Measurements from ENCODE around the gene ARL8B.
"Not testable (repeated sequence)": the region's sequence is repeated elsewhere in the genome, so short reads cannot be mapped to it uniquely, and the experiment has no call there.

The ARL8B gene

DNA sequence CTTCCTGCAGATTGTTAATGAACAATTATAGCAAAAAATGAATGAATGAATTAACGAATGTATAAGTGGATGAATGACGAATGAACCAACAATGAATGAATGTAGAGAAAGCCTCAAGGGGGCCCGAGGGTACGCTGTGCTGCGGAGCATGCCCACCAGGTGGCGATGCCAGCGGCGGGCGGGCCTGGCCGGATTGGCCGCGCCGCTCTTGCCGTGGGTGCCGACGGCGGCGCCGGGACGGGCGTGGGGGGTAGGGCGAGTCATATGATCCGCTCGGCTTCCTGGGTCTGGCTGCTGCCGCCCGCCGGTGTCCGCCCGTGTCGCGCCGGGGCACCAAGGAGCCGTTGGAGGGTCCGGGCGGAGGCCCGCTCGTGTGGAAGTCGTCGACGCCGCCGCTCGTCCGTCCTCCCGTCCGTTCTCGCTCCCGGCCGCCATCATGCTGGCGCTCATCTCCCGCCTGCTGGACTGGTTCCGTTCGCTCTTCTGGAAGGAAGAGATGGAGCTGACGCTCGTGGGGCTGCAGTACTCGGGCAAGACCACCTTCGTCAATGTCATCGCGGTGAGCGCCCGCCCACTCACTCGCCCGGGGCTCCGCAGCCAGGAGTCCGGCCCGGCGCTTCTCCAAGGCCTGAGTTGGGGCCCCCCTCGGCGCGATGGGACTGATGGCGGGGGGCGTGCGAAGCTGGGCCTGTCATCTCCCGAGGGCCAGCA, at the start of gene ARL8B:
ARL8B (plus strand) TSS at position 263 of the 711 bp plus-strand sequence; CDS start at position 437, 174 bp downstream.
- no peaks in the 10 kb centered on the region for H3K36me3 ChIP-seq (ENCODE audit: control insufficient read depth, insufficient read depth, low read length)
- peak within 1 kb of the TSS; percentile 90 for H3K27ac ChIP-seq (ENCODE audit: low read depth, low read length)
- H3K4me3 ChIP-seq (ENCODE audit: low read depth, low read length) = peak within 1 kb of the TSS; percentile 99
- H3K27me3 ChIP-seq (ENCODE audit: control insufficient read depth, insufficient read depth, low read length) = no peaks in the 10 kb centered on the region
- peak within 1 kb of the TSS; percentile 94 for H3K9ac ChIP-seq (ENCODE audit: low read depth, low read length)
- no peaks in the 10 kb centered on the region for H3K4me1 ChIP-seq (ENCODE audit: control insufficient read depth, insufficient read depth, low read length)
- no peaks in the 10 kb centered on the region for H3K9me3 ChIP-seq (ENCODE audit: control insufficient read depth, insufficient read depth, low read length)

DNA sequence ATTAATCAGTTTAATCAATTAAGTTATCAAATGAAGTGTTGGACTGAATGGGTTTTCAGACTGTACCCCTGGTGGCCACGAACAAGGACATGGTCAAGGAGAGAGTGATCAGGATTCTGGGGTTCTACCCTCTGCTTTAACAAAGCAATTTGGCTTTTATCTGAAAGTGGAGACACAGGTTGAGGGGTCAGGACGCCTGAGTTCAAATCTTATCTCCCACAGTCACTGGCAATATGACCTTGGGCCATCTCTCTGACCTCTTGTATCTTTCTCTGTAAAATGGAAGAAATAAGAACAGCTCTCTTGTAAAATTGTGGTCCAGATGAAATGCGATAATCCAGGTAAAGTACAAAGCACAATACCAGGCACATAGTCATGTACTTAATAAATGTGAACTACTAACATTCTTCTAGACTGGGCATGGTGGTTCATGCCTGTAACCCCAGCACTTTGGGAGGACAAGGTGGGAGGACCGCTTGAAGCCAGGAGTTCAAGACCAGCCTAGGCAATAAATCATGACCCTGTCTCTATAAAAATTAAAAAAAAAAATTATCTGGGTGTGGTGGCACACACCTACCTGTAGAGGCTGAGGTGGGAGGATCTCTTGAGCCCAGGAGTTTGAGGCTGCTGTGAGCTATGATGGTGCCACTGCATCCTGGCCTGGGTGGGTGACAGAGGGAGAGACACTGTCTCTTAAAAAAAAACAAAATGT, 48.6 kb upstream of the ARL8B start:
- no peaks in the 10 kb centered on the region for H3K27me3 ChIP-seq (ENCODE audit: control insufficient read depth, insufficient read depth, low read length)
- H3K9ac ChIP-seq (ENCODE audit: low read depth, low read length) = no peak overlapping the region
- H3K4me1 ChIP-seq (ENCODE audit: control insufficient read depth, insufficient read depth, low read length) = no peaks in the 10 kb centered on the region
- H3K36me3 ChIP-seq (ENCODE audit: control insufficient read depth, insufficient read depth, low read length) = no peaks in the 10 kb centered on the region
- no peak overlapping the region for H3K4me3 ChIP-seq (ENCODE audit: low read depth, low read length)
- H3K9me3 ChIP-seq (ENCODE audit: control insufficient read depth, insufficient read depth, low read length) = no peaks in the 10 kb centered on the region
- no peak overlapping the region for H3K27ac ChIP-seq (ENCODE audit: low read depth, low read length)

DNA sequence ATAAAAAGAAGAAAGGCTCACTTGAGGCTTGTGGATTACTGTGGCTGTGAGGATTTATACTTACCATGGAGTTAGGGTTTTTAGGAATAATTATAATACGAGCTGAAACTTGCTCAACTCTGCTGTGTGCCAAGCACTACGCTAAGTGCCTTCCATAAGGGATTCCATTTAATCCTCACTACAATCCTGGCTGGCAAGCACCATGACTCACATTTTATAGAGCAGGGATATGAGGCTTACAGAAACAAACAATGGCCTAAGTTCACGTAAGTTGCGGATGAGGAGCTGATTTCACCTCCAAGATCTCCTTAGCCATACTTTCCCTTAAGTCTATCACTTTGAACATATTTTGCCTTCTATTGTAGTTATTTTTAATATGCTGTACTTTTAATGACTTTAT, 43.9 kb upstream of the ARL8B start:
- Histone ChIP-seq H3K27me3 (ENCODE audit: control insufficient read depth, insufficient read depth, low read length) (no peaks in the 10 kb centered on the region; the same call in 1 of the 2 replicates), H3K9ac (ENCODE audit: low read depth, low read length) (no peak overlapping the region), H3K36me3 (ENCODE audit: control insufficient read depth, insufficient read depth, low read length) (no peaks in the 10 kb centered on the region), H3K27ac (ENCODE audit: low read depth, low read length) (no peak overlapping the region), H3K4me1 (ENCODE audit: control insufficient read depth, insufficient read depth, low read length) (no peaks in the 10 kb centered on the region), H3K4me3 (ENCODE audit: low read depth, low read length) (no peak overlapping the region), H3K9me3 (ENCODE audit: control insufficient read depth, insufficient read depth, low read length) (no peaks in the 10 kb centered on the region)

DNA sequence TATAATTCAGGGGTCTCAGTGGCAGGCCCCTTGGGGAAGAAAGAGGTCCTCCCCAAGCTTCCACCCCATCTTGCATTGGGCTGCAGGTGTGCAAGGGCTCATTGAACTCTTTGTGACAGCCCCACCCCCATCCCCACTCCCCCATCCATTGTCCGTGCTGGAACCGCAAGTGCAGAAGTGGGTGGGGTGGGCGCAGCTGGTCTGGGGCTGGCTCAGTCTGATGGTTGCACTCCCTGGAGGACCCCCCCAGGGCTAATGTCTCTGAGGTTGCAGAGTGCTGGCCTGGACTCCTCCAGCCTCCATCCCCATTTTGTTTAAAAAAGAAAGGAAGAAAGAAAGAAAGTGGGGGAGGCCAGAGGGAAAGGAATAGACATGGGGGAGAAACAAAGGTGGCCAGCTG, 42.3 kb upstream of the ARL8B start:
- Histone ChIP-seq H3K27me3 (ENCODE audit: control insufficient read depth, insufficient read depth, low read length) (no peaks in the 10 kb centered on the region; the same call in 1 of the 2 replicates), H3K9me3 (ENCODE audit: control insufficient read depth, insufficient read depth, low read length) (no peaks in the 10 kb centered on the region), H3K4me1 (ENCODE audit: control insufficient read depth, insufficient read depth, low read length) (no peaks in the 10 kb centered on the region), H3K27ac (ENCODE audit: low read depth, low read length) (no peak overlapping the region), H3K36me3 (ENCODE audit: control insufficient read depth, insufficient read depth, low read length) (no peaks in the 10 kb centered on the region), H3K4me3 (ENCODE audit: low read depth, low read length) (no peak overlapping the region), H3K9ac (ENCODE audit: low read depth, low read length) (no peak overlapping the region)

DNA sequence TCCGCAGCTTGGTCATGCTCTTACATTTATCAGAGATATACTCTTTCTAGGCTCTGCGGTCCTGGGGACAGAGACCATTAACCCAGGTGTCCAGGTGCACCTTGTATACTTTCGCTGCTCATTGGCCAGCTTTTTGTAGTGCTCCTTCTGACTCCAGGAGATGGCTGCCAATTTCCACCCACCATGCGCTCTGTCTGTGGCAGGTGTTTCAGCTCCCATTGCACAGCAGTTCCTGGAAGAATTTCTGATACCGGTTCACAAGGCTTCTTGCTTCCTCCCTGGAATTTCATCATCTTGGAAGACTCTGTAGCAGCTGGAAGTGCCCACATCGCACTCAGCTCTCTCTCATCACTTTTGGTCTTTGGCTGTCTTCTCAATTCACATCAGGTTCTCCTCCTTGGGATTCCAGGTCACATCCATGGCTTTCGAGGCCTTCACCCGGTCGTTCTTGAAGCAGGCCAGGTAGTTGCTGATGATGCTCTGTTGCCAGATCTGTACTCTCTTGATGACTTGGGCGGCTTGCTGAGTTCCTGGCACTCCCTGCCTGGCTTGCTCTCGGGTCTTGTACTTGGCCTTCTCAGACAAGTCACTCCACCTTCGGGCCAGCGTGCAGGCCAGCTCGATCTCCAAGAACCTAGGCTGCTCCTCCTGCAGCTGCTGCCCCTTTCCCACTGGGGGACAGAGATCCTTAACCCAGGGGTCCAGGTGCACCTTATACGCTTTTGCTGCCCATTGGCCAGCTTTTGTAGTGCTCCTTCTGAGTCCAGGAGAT, 41.1 kb upstream of the ARL8B start:
- no peaks in the 10 kb centered on the region; the same call in 1 of the 2 replicates for H3K27me3 ChIP-seq (ENCODE audit: control insufficient read depth, insufficient read depth, low read length)
- H3K27ac ChIP-seq (ENCODE audit: low read depth, low read length) = no peak overlapping the region
- no peak overlapping the region for H3K4me3 ChIP-seq (ENCODE audit: low read depth, low read length)
- H3K4me1 ChIP-seq (ENCODE audit: control insufficient read depth, insufficient read depth, low read length) = no peaks in the 10 kb centered on the region
- no peak overlapping the region for H3K9ac ChIP-seq (ENCODE audit: low read depth, low read length)
- H3K9me3 ChIP-seq (ENCODE audit: control insufficient read depth, insufficient read depth, low read length) = no peaks in the 10 kb centered on the region
- H3K36me3 ChIP-seq (ENCODE audit: control insufficient read depth, insufficient read depth, low read length) = no peaks in the 10 kb centered on the region

DNA sequence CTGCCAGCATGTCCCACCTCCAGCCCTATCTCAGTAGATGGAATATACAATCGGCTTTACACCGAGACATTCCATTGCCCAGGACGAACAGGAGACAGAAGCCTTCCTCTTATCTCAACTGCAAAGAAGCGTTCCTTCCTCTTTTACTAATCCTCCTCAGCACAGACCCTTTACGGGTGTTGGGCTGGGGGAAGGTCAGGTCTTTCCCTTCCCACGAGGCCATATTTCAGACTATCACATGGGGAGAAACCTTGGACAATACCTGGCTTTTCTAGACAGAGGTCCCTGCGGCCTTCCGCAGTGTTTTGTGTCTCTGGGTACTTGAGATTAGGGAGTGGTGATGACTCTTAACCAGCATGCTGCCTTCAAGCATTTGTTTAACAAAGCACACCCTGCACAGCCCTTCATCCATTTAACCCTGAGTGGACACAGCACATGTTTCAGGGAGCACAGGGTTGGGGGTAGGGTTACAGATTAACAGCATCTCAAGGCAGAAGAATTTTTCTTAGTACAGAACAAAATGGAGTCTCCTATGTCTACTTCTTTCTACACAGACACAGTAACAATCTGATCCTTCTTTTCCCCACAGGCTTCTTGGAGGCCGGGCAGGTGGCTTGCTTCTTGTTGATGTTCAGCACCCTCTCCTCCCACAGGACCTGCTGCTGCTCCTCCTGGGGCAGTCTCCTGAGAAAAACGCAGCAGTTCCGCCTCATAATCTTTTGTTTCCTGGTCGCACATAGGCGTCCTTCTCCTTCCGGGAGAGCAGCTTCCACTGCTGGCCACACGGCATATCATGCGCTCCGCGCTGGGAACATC, 39.9 kb upstream of the ARL8B start:
- not testable (repeated sequence) for H3K4me3 ChIP-seq (ENCODE audit: low read depth, low read length); H3K9ac ChIP-seq (ENCODE audit: low read depth, low read length); H3K36me3 ChIP-seq (ENCODE audit: control insufficient read depth, insufficient read depth, low read length); H3K4me1 ChIP-seq (ENCODE audit: control insufficient read depth, insufficient read depth, low read length); H3K27me3 ChIP-seq (ENCODE audit: control insufficient read depth, insufficient read depth, low read length); H3K27ac ChIP-seq (ENCODE audit: low read depth, low read length); H3K9me3 ChIP-seq (ENCODE audit: control insufficient read depth, insufficient read depth, low read length)

DNA sequence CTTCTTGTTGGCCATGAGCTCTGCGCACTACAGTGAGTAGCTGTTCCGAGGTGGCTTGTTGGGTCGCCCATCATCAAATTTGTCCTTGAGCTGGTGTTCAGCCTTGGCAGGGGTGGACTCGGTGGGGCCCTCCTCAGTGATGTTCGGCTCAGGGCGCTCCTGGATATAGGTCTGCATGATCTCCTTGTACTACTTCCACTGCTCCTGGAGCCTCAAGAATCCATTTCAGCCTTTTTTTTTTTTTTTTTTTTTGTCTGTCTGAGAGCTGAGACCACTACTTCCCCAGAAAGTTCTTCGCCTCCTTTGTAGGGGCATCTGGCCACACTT, 39.3 kb upstream of the ARL8B start:
- no peaks in the 10 kb centered on the region for H3K36me3 ChIP-seq (ENCODE audit: control insufficient read depth, insufficient read depth, low read length)
- H3K9me3 ChIP-seq (ENCODE audit: control insufficient read depth, insufficient read depth, low read length) = no peaks in the 10 kb centered on the region
- no peak overlapping the region for H3K4me3 ChIP-seq (ENCODE audit: low read depth, low read length)
- H3K9ac ChIP-seq (ENCODE audit: low read depth, low read length) = no peak overlapping the region
- no peaks in the 10 kb centered on the region; the same call in 1 of the 2 replicates for H3K27me3 ChIP-seq (ENCODE audit: control insufficient read depth, insufficient read depth, low read length)
- H3K4me1 ChIP-seq (ENCODE audit: control insufficient read depth, insufficient read depth, low read length) = no peaks in the 10 kb centered on the region
- no peak overlapping the region for H3K27ac ChIP-seq (ENCODE audit: low read depth, low read length)

DNA sequence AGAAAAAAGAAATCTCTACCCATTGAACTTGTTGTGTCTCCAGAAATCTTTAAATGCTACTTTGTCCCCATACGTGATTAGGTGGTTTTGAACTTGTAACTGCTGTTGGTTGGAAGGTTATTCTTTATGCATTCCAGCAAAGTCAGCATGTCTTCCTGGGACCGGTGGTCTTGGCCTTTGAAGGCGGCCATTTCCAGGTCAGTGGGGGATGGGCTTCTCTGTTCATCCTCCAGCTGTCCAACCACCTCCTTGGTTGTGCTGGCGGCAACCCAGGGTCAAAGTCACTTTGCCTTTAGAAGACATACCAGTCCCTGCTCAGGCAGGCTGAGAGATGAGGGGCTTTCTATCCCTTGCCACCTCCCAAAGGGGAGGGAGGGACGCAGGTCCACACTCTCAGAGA, 37.9 kb upstream of the ARL8B start:
- H3K36me3 ChIP-seq (ENCODE audit: control insufficient read depth, insufficient read depth, low read length) = no peaks in the 10 kb centered on the region
- no peak overlapping the region for H3K9ac ChIP-seq (ENCODE audit: low read depth, low read length)
- no peaks in the 10 kb centered on the region for H3K9me3 ChIP-seq (ENCODE audit: control insufficient read depth, insufficient read depth, low read length)
- no peak overlapping the region for H3K4me3 ChIP-seq (ENCODE audit: low read depth, low read length)
- no peaks in the 10 kb centered on the region; the same call in 1 of the 2 replicates for H3K27me3 ChIP-seq (ENCODE audit: control insufficient read depth, insufficient read depth, low read length)
- H3K4me1 ChIP-seq (ENCODE audit: control insufficient read depth, insufficient read depth, low read length) = no peaks in the 10 kb centered on the region
- no peak overlapping the region for H3K27ac ChIP-seq (ENCODE audit: low read depth, low read length)

DNA sequence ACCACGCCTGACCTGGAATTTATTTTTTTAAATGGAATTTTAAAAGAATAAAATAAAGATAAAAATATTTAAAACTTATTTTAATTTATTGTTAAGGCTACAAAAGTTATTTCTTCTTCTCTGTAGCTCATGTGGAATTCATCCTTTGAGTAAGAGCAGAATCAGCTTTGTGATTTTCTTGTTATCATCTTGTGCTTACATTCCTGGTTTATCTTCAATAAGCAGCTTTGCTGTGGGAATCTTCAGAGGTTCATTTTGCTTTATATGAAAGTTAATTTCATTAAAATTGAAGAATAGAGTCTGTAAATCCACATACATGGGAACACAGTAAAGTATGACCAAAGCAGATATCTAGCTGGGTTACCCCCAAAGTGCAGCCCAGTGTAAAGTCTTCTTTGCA, 35.4 kb upstream of the ARL8B start:
- Histone ChIP-seq H3K4me3 (ENCODE audit: low read depth, low read length) (no peak overlapping the region), H3K27me3 (ENCODE audit: control insufficient read depth, insufficient read depth, low read length) (no peaks in the 10 kb centered on the region; the same call in 1 of the 2 replicates), H3K9ac (ENCODE audit: low read depth, low read length) (no peak overlapping the region), H3K27ac (ENCODE audit: low read depth, low read length) (no peak overlapping the region), H3K4me1 (ENCODE audit: control insufficient read depth, insufficient read depth, low read length) (no peaks in the 10 kb centered on the region), H3K9me3 (ENCODE audit: control insufficient read depth, insufficient read depth, low read length) (no peaks in the 10 kb centered on the region), H3K36me3 (ENCODE audit: control insufficient read depth, insufficient read depth, low read length) (no peaks in the 10 kb centered on the region)

DNA sequence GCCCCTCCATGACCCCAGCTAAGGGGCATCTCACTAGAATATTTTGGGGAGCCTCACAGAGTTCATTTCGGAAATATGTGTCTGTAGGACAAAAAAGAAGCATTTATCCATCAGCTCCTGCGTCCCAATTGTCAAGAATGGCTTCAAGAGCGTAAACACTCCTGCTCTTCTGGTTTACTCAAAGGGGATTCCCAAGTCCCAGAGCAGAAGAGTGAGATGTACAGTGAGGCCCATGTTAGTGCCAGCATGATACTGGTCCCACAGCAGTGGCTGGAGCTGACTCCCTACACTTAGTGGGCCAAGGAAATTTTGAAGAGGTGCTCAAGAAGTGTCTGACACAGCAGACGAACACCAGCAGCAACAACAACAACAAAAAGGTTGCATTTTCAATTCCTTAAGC, 34.9 kb upstream of the ARL8B start:
- Histone ChIP-seq H3K9me3 (ENCODE audit: control insufficient read depth, insufficient read depth, low read length) (no peaks in the 10 kb centered on the region), H3K27ac (ENCODE audit: low read depth, low read length) (no peak overlapping the region), H3K36me3 (ENCODE audit: control insufficient read depth, insufficient read depth, low read length) (no peaks in the 10 kb centered on the region), H3K4me1 (ENCODE audit: control insufficient read depth, insufficient read depth, low read length) (no peaks in the 10 kb centered on the region), H3K27me3 (ENCODE audit: control insufficient read depth, insufficient read depth, low read length) (no peaks in the 10 kb centered on the region), H3K4me3 (ENCODE audit: low read depth, low read length) (no peak overlapping the region), H3K9ac (ENCODE audit: low read depth, low read length) (no peak overlapping the region)

All from HUES48 (cell line).